H9 (cell line): ENCODE measurements around the gene CEP41. TPM values are rescaled to one million over a fixed set of nuclear protein-coding genes. Genes with fewer than 3 reads are reported as not detected.

Source experiments
- DNase-seq: peaks from one replicate; pipeline ENCODE4 v3.0.0-alpha.2; 2017
- H2AFZ ChIP-seq: one replicate; pipeline ENCODE4 v1.6.1; 2013; ENCODE audit warnings: mild to moderate bottlenecking, low read length, control low read depth, moderate library complexity
- H2AK5ac ChIP-seq: 2 replicates; pipeline ENCODE4 v1.6.1; 2013; ENCODE audit warnings: low read length, control low read depth, mixed read lengths; ENCODE audit not compliant: insufficient read length
- H2BK120ac ChIP-seq: one replicate; pipeline ENCODE4 v1.6.1; 2013; ENCODE audit warnings: low read depth, mild to moderate bottlenecking, low read length, control low read depth, inconsistent platforms; ENCODE audit not compliant: poor library complexity, severe bottlenecking
- H2BK12ac ChIP-seq: 2 replicates; pipeline ENCODE4 v1.6.1; 2013; ENCODE audit warnings: low read length, control low read depth, mixed read lengths, low read depth; ENCODE audit not compliant: insufficient read length
- H2BK15ac ChIP-seq: 2 replicates; pipeline ENCODE4 v1.6.1; 2013; ENCODE audit warnings: low read depth, low read length, control low read depth
- H2BK20ac ChIP-seq: one replicate; pipeline ENCODE4 v1.6.1; 2013; ENCODE audit warnings: low read depth, mild to moderate bottlenecking, low read length, control low read depth, inconsistent platforms; ENCODE audit not compliant: poor library complexity, severe bottlenecking
- H2BK5ac ChIP-seq: 2 replicates; pipeline ENCODE4 v1.6.1; 2013; ENCODE audit warnings: low read length, control low read depth, mixed read lengths; ENCODE audit not compliant: insufficient read length
- H3K14ac ChIP-seq: 2 replicates; pipeline ENCODE4 v1.6.1; 2013; ENCODE audit warnings: low read length, control low read depth; ENCODE audit not compliant: insufficient read depth
- H3K18ac ChIP-seq: 2 replicates; pipeline ENCODE4 v1.6.1; 2013; ENCODE audit warnings: low read depth, mild to moderate bottlenecking, mixed read lengths, low read length, control low read depth; ENCODE audit not compliant: insufficient read length
- H3K23ac ChIP-seq: 2 replicates; pipeline ENCODE4 v1.6.1; 2013; ENCODE audit warnings: low read length, control low read depth, mixed read lengths, low read depth; ENCODE audit not compliant: insufficient read length
- H3K23me2 ChIP-seq: 2 replicates; pipeline ENCODE4 v1.6.1; 2013; ENCODE audit warnings: low read depth, mild to moderate bottlenecking, mixed read lengths, low read length, control low read depth; ENCODE audit not compliant: insufficient read length, poor library complexity, severe bottlenecking
- H3K27ac ChIP-seq: 2 replicates; pipeline ENCODE4 v1.5.1; 2013; ENCODE audit warnings: low read length, control low read depth, mixed read lengths, low read depth; ENCODE audit not compliant: insufficient read length
- H3K27me3 ChIP-seq: 2 replicates; pipeline ENCODE4 v1.6.1; 2013; ENCODE audit warnings: low read length, control low read depth, inconsistent platforms; ENCODE audit not compliant: insufficient read depth
- H3K4ac ChIP-seq: 2 replicates; pipeline ENCODE4 v1.6.1; 2013; ENCODE audit warnings: low read depth, mild to moderate bottlenecking, control low read depth, inconsistent platforms, low read length, moderate library complexity
- H3K4me1 ChIP-seq: 2 replicates; pipeline ENCODE4 v1.6.1; 2013; ENCODE audit warnings: low read length, control low read depth, inconsistent platforms; ENCODE audit not compliant: insufficient read depth
- H3K4me2 ChIP-seq: 2 replicates; pipeline ENCODE4 v1.6.1; 2013; ENCODE audit warnings: low read length, control low read depth, mixed read lengths; ENCODE audit not compliant: insufficient read length, insufficient read depth
- H3K56ac ChIP-seq: 2 replicates; pipeline ENCODE4 v1.6.1; 2013; ENCODE audit warnings: low read depth, mild to moderate bottlenecking, mixed read lengths, low read length, control low read depth; ENCODE audit not compliant: insufficient read length
- H3K79me1 ChIP-seq: 2 replicates; pipeline ENCODE4 v1.6.1; 2013; ENCODE audit warnings: low read depth, mild to moderate bottlenecking, moderate library complexity, low read length, control low read depth, inconsistent platforms; ENCODE audit not compliant: insufficient read depth, poor library complexity, severe bottlenecking
- H3K79me2 ChIP-seq: 2 replicates; pipeline ENCODE4 v1.6.1; 2013; ENCODE audit warnings: low read length, control low read depth, inconsistent platforms; ENCODE audit not compliant: insufficient read depth
- H3K9ac ChIP-seq: 2 replicates; pipeline ENCODE4 v1.6.1; 2013; ENCODE audit warnings: low read length, control low read depth, mixed read lengths; ENCODE audit not compliant: insufficient read length; ENCODE audit errors: extremely low read depth
- H3K9me3 ChIP-seq: one replicate; pipeline ENCODE4 v1.6.1; 2013; ENCODE audit warnings: low read depth, low read length, inconsistent platforms; ENCODE audit not compliant: control insufficient read depth
- H3T11ph ChIP-seq: one replicate; pipeline ENCODE4 v1.6.1; 2013; ENCODE audit warnings: mild to moderate bottlenecking, low read length, control low read depth, inconsistent platforms
- H4K20me1 ChIP-seq: one replicate; pipeline ENCODE4 v1.6.1; 2013; ENCODE audit not compliant: control insufficient read depth, insufficient read length, insufficient read depth
- H4K5ac ChIP-seq: 2 replicates; pipeline ENCODE4 v1.6.1; 2013; ENCODE audit warnings: low read depth, mild to moderate bottlenecking, mixed read lengths, low read length, control low read depth; ENCODE audit not compliant: insufficient read length
- H4K8ac ChIP-seq: replicated peaks from 2 replicates; pipeline ENCODE4 v1.6.1; 2013; ENCODE audit warnings: low read length, control low read depth, mixed read lengths, low read depth; ENCODE audit not compliant: insufficient read length
- H4K91ac ChIP-seq: 2 replicates; pipeline ENCODE4 v1.6.1; 2013; ENCODE audit warnings: low read depth, mild to moderate bottlenecking, moderate library complexity, mixed read lengths, low read length, control low read depth; ENCODE audit not compliant: insufficient read length
- H3K27ac Mint-ChIP-seq, 3 experiments: 2 replicates in 2 of 3; 3 replicates in 1 of 3; pipeline ENCODE4 v1.8.0; 2020 to 2021; ENCODE audit warnings: mixed read lengths in 3 of 3, mild to moderate bottlenecking in 1 of 3, moderate library complexity in 1 of 3
- H3K27me3 Mint-ChIP-seq: 2 replicates; pipeline ENCODE4 v1.8.0; 2021; ENCODE audit warnings: low read depth, mild to moderate bottlenecking, moderate library complexity, mixed read lengths
- H3K36me3 Mint-ChIP-seq, 3 experiments: 2 replicates in 2 of 3; 3 replicates in 1 of 3; pipeline ENCODE4 v1.8.0; 2020 to 2021; ENCODE audit warnings: low read depth in 3 of 3, mixed read lengths in 3 of 3; ENCODE audit not compliant: insufficient read depth in 1 of 3
- H3K4me1 Mint-ChIP-seq, 2 experiments: 2 replicates each; pipeline ENCODE4 v1.8.0; 2020; ENCODE audit warnings: mixed read lengths in 2 of 2
- H3K4me3 Mint-ChIP-seq, 2 experiments: 2 replicates in 1 of 2; 3 replicates in 1 of 2; pipeline ENCODE4 v1.8.0; 2020 to 2021; ENCODE audit warnings: mild to moderate bottlenecking in 2 of 2, mixed read lengths in 2 of 2, moderate library complexity in 1 of 2
- H3K9me3 Mint-ChIP-seq, 2 experiments: 2 replicates in 1 of 2; 3 replicates in 1 of 2; pipeline ENCODE4 v1.8.0; 2020; ENCODE audit warnings: mild to moderate bottlenecking in 2 of 2, mixed read lengths in 2 of 2, moderate library complexity in 1 of 2
- CTCF ChIP-seq: fragments of 200-600 bp; sonication (generic); conservative IDR thresholded peaks from 3 replicates; pipeline ENCODE4 v1.8.0; 2021; ENCODE audit warnings: antibody characterized with exemption, mild to moderate bottlenecking
- whole genome bisulfite sequencing: extraction: QIAGEN DNeasy Blood & Tissue Kit; methylation state at CpG from one replicate; pipeline ENCODE4 v1.1.7; 2013; ENCODE audit warnings: missing lambda C conversion rate, low lambda C conversion rate, mixed read lengths; ENCODE audit not compliant: insufficient read length; ENCODE audit errors: extremely low coverage; 5-methylcytosine and 5-hydroxymethylcytosine counted together
- total RNA-seq: library from RNA; stranded (reverse); gene quantifications from 2 replicates; pipeline ENCODE4 v1.2.1, GENCODE V29; 2021

CEP41 gene
- total RNA-seq, 1 experiment from 2014 or later, result 9.7 TPM

- Mint-ChIP-seq H3K27me3 (peaks cover 62% of the 10 kb centered on the region), H3K36me3 (peaks cover 23 to 37% (median 33%) of the 10 kb centered on the region in 3 experiments), H3K9me3 (peaks cover 12 to 14% of the 10 kb centered on the region in 2 experiments), H3K27ac (peak overlapping the region in 2 of 3 experiments; percentile 84; a peak in 4 of 7 replicates), H3K4me3 (peak overlapping the region; percentile 58 to 75), H3K4me1 (peaks cover 40 to 64% of the 10 kb centered on the region in 2 experiments)
- peak overlapping the region; percentile 62 for H3K4me2 ChIP-seq
- peaks cover 6% of the 10 kb centered on the region; the same call in 1 of the 2 replicates for H3K4me1 ChIP-seq
- H3K4ac ChIP-seq, result no peak overlapping the region; the same call in 1 of the 2 replicates
- H2BK15ac ChIP-seq, result no peak overlapping the region
- H2AFZ ChIP-seq, result no peak overlapping the region
- no peaks in the 10 kb centered on the region for H4K20me1 ChIP-seq
- no peaks in the 10 kb centered on the region for H3K9me3 ChIP-seq
- peaks cover 6% of the 10 kb centered on the region; the same call in 1 of the 2 replicates for H3K79me2 ChIP-seq
- peaks cover 35% of the 10 kb centered on the region for H3K23me2 ChIP-seq
- H4K91ac ChIP-seq, result no peak overlapping the region
- H2BK120ac ChIP-seq, result no peak overlapping the region
- H3K9ac ChIP-seq, result no peak overlapping the region
- no peak overlapping the region for H3K23ac ChIP-seq
- no peak overlapping the region for H2BK5ac ChIP-seq
- no peak overlapping the region for H3K18ac ChIP-seq
- no peak overlapping the region for H2AK5ac ChIP-seq
- H3T11ph ChIP-seq, result no peak overlapping the region
- no peak overlapping the region for H2BK12ac ChIP-seq
- no CpG with 5 or more reads among the region's 21 CpGs for WGBS
- no peak overlapping the region for H3K27ac ChIP-seq
- DNase-seq, result peak; percentile 47
- peaks cover 6% of the 10 kb centered on the region for H3K79me1 ChIP-seq
- no peak overlapping the region for H4K5ac ChIP-seq
- H3K27me3 ChIP-seq, result no peaks in the 10 kb centered on the region; the same call in 1 of the 2 replicates
- no peak overlapping the region for H2BK20ac ChIP-seq
- H3K14ac ChIP-seq, result peak overlapping the region; percentile 42; the same call in 1 of the 2 replicates
- H3K56ac ChIP-seq, result no peak overlapping the region
- H4K8ac ChIP-seq, result no peak overlapping the region
- no peak for TF ChIP-seq CTCF
Observed at GRCh38 chr7:130490311-130490791, 49.5 kb upstream of the CEP41 start.
